Mucosa of descending colon (tissue), 3 donors: ENCODE data around the gene FBXO46. TPM values are rescaled to one million over a fixed set of nuclear protein-coding genes. Genes with fewer than 3 reads are reported as not detected.
A peak's percentile ranks its signal among the peaks of the same experiment; 100 is the strongest.

ENCODE experiments used
- ATAC-seq: fragments of 200-7000 bp; cut with Tn5 transposase; one replicate; pipeline ENCODE4 v1.9.1; 2020; ENCODE audit warnings: mild to moderate bottlenecking, moderate library complexity
- DNase-seq, 3 donors: peaks; one replicate each; pipeline ENCODE4 v3.0.0-alpha.2; 2020
- H3K36me3 ChIP-seq: fragments of 200-600 bp; one replicate; pipeline ENCODE4 v1.8.0; 2021; ENCODE audit warnings: low read depth, mild to moderate bottlenecking
- H3K4me1 ChIP-seq: fragments of 200-600 bp; one replicate; pipeline ENCODE4 v1.8.0; 2021; ENCODE audit warnings: low read depth, mild to moderate bottlenecking
- H3K4me3 ChIP-seq: fragments of 200-600 bp; one replicate; pipeline ENCODE4 v1.8.0; 2021; ENCODE audit warnings: mild to moderate bottlenecking
- H3K9me3 ChIP-seq: fragments of 200-600 bp; one replicate; pipeline ENCODE4 v1.8.0; 2021; ENCODE audit warnings: mild to moderate bottlenecking
- CTCF ChIP-seq: fragments of 200-600 bp; IDR thresholded peaks from one replicate; pipeline ENCODE4 v1.8.0; 2022; ENCODE audit warnings: antibody characterized with exemption, mild to moderate bottlenecking
- intact Hi-C, 2 donors: fragments of 100-400 bp; cut with DNase I in 1 of 2; cut with micrococcal nuclease in 1 of 2; formaldehyde crosslinking; loops; one replicate each; pipeline versions ENCODE4 v1.11.0 to v1.11.1; 2022; cut with DNase I, micrococcal nuclease
- total RNA-seq, 3 donors: library from RNA; stranded (reverse); fragmentation: NEBNext Ultra II Directional in 2 of 3; extraction: Animal tissue kit (Norgen Biotek cat#: 25700) in 2 of 3; gene quantifications; one replicate each; pipeline versions ENCODE4 v1.2.1 to v1.2.4, GENCODE V29; 2021 to 2023
- donor health status: DM: no; HTN: no; CAD: no; lungs with moderate emphysema.
- donor health status: DM: no; HTN: no; CAD: no.
- donor health status: DM: no; HTN: yes; CAD: no.

The FBXO46 gene
- total RNA-seq, 3 donors from 2014 or later, result 30.1 to 34.0 (median 32.3) TPM

GRCh38 chr19:45682117-45682516, 48.6 kb downstream of the FBXO46 start:
- intact Hi-C loops, result no loop called here
- no peak overlapping the region for H3K4me3 ChIP-seq

GRCh38 chr19:45681391-45682015, 49.2 kb downstream of the FBXO46 start:
- TF ChIP-seq CTCF, result peak; percentile 98
- peaks cover 22% of the 10 kb centered on the region for H3K4me1 ChIP-seq
- no peaks in the 10 kb centered on the region for H3K9me3 ChIP-seq
- H3K4me3 ChIP-seq, result no peak overlapping the region
- peak; percentile 90 for ATAC-seq
- H3K36me3 ChIP-seq, result no peaks in the 10 kb centered on the region
- intact Hi-C loops, result no loop called here
- peak; percentile 91 to 95 (median 92) for DNase-seq

More at GRCh38 chr19:45682117-45682516, 48.6 kb downstream of the FBXO46 start:
- no peak for TF ChIP-seq CTCF
- no peaks in the 10 kb centered on the region for H3K9me3 ChIP-seq
- ATAC-seq, result no peak
- H3K4me1 ChIP-seq, result peaks cover 17% of the 10 kb centered on the region
- H3K36me3 ChIP-seq, result no peaks in the 10 kb centered on the region
- no peak for DNase-seq

GRCh38 chr19:45677351-45678230, 53.1 kb downstream of the FBXO46 start:
- H3K4me3 ChIP-seq, result no peak overlapping the region
- DNase-seq (peak; percentile 94 to 99 (median 97)), ATAC-seq (peak; percentile 84)
- H3K9me3 ChIP-seq, result no peaks in the 10 kb centered on the region
- TF ChIP-seq CTCF, result no peak
- intact Hi-C loops, result no loop called here
- H3K4me1 ChIP-seq, result peaks cover 22% of the 10 kb centered on the region
- no peaks in the 10 kb centered on the region for H3K36me3 ChIP-seq

GRCh38 chr19:45676851-45677263, 53.8 kb downstream of the FBXO46 start:
- ATAC-seq (peak; percentile 41), DNase-seq (peak; percentile 50 to 75 (median 75))
- H3K4me1 ChIP-seq, result peaks cover 21% of the 10 kb centered on the region
- H3K36me3 ChIP-seq, result no peaks in the 10 kb centered on the region
- intact Hi-C loops, result no loop called here
- TF ChIP-seq CTCF, result no peak
- H3K9me3 ChIP-seq, result no peaks in the 10 kb centered on the region
- no peak overlapping the region for H3K4me3 ChIP-seq

- intact Hi-C loops, result no loop called here
- DNase-seq, result no peak
- no peak for ATAC-seq
- Histone ChIP-seq H3K9me3 (no peaks in the 10 kb centered on the region), H3K4me3 (no peak overlapping the region), H3K4me1 (peaks cover 14% of the 10 kb centered on the region), H3K36me3 (no peaks in the 10 kb centered on the region)
- no peak for TF ChIP-seq CTCF
Observed at GRCh38 chr19:45674946-45675345, 55.8 kb downstream of the FBXO46 start.
